Fibroblast of lung (primary cell): ENCODE results near the gene EDDM13. TPM values are rescaled to one million over a fixed set of nuclear protein-coding genes. Genes with fewer than 3 reads are reported as not detected.
A peak's percentile ranks its signal among the peaks of the same experiment; 100 is the strongest.

Source experiments
- DNase-seq, 2 donors: peaks; one replicate each; pipeline versions ENCODE4 v3.0.0 to v3.0.0-alpha.2; 2010; ENCODE audit warnings: low read depth in 2 of 2
- H2AFZ ChIP-seq: 2 replicates; pipeline ENCODE4 v1.5.1; 2012; ENCODE audit warnings: low read length, control low read depth, inconsistent platforms
- H3K27ac ChIP-seq: 2 replicates; pipeline ENCODE4 v1.5.1; 2011; ENCODE audit warnings: low read length, control low read depth; ENCODE audit not compliant: insufficient read depth
- H3K27me3 ChIP-seq: 2 replicates; pipeline ENCODE4 v1.5.1; 2011; ENCODE audit warnings: mild to moderate bottlenecking, low read length; ENCODE audit not compliant: control insufficient read depth, insufficient read depth
- H3K36me3 ChIP-seq: 2 replicates; pipeline ENCODE4 v1.5.1; 2011; ENCODE audit warnings: low read length; ENCODE audit not compliant: control insufficient read depth, insufficient read depth
- H3K4me1 ChIP-seq: 2 replicates; pipeline ENCODE4 v1.5.1; 2011; ENCODE audit warnings: low read length; ENCODE audit not compliant: control insufficient read depth, insufficient read depth; ENCODE audit errors: extremely low read depth
- H3K4me2 ChIP-seq: 2 replicates; pipeline ENCODE4 v1.5.1; 2011; ENCODE audit warnings: low read length, control low read depth; ENCODE audit not compliant: insufficient read depth; ENCODE audit errors: extremely low read depth
- H3K4me3 ChIP-seq, 4 experiments: fragments of 200-600 bp in 1 of 4; sonication (generic) in 1 of 4; replicated peaks in 1 of 4; 2 replicates each; pipeline ENCODE4 v1.5.1; 2011 to 2016; ENCODE audit warnings: low read length in 4 of 4, low read depth in 3 of 4, mild to moderate bottlenecking in 3 of 4, control low read depth in 2 of 4, inconsistent platforms in 1 of 4, mixed read lengths in 1 of 4; ENCODE audit not compliant: insufficient read depth in 1 of 4; ENCODE audit errors: control extremely low read depth in 1 of 4
- H3K79me2 ChIP-seq: 2 replicates; pipeline ENCODE4 v1.5.1; 2012; ENCODE audit warnings: mild to moderate bottlenecking, low read length, inconsistent platforms; ENCODE audit not compliant: control insufficient read depth, insufficient read depth
- H3K9ac ChIP-seq: 2 replicates; pipeline ENCODE4 v1.5.1; 2011; ENCODE audit warnings: mild to moderate bottlenecking, low read length, control low read depth; ENCODE audit not compliant: insufficient read depth
- H3K9me3 ChIP-seq: 2 replicates; pipeline ENCODE4 v1.5.1; 2012; ENCODE audit warnings: low read depth, low read length; ENCODE audit not compliant: control insufficient read depth, insufficient read depth
- H4K20me1 ChIP-seq: 2 replicates; pipeline ENCODE4 v1.5.1; 2011; ENCODE audit warnings: low read length; ENCODE audit not compliant: control insufficient read depth, insufficient read depth; ENCODE audit errors: extremely low read depth
- CTCF ChIP-seq, 2 donors: IDR thresholded peaks in 1 of 2; conservative IDR thresholded peaks in 1 of 2; 1 replicate in 1 of 2; 2 replicates in 1 of 2; pipeline ENCODE4 v1.5.1; 2011 to 2012; ENCODE audit warnings: low read length in 2 of 2, control low read depth in 1 of 2, inconsistent platforms in 1 of 2, low read depth in 1 of 2, mild to moderate bottlenecking in 1 of 2
- EZH2 ChIP-seq: IDR thresholded peaks from 2 replicates; pipeline ENCODE4 v1.5.1; 2012; ENCODE audit warnings: low read length, control low read depth, mild to moderate bottlenecking; ENCODE audit errors: missing control alignments
- polyA plus RNA-seq, 2 donors: library from polyadenylated mRNA; depleted of rRNA in 1 of 2; stranded (reverse) in 1 of 2; unstranded in 1 of 2; fragments of >200 nt; gene quantifications; 2 replicates each; pipeline ENCODE4 v1.2.1, GENCODE V29; 2011 to 2012; ENCODE audit warnings: missing spikeins in 1 of 2
- total RNA-seq: library from RNA; depleted of rRNA; stranded (reverse); fragments of >200 nt; gene quantifications from 2 replicates; pipeline ENCODE4 v1.2.1, GENCODE V29; 2014

Gene EDDM13
- total and polyA plus RNA-seq, 2 donors (not counting 1 experiment from before 2014, with no cell fraction given): not detected

GRCh38 chr19:56270676-56271075 lies 1.9 kb upstream of the EDDM13 start:
- no peaks in the 10 kb centered on the region for H4K20me1 ChIP-seq
- no peaks in the 10 kb centered on the region for H3K36me3 ChIP-seq
- no peaks in the 10 kb centered on the region for H3K4me1 ChIP-seq
- no peaks in the 10 kb centered on the region for H3K79me2 ChIP-seq
- DNase-seq: no peak
- no peaks in the 10 kb centered on the region for H3K9me3 ChIP-seq
- no peak overlapping the region for H3K27ac ChIP-seq
- H2AFZ ChIP-seq: no peak overlapping the region
- no peak overlapping the region for H3K4me3 ChIP-seq
- H3K4me2 ChIP-seq: no peak overlapping the region
- H3K27me3 ChIP-seq: no peaks in the 10 kb centered on the region
- H3K9ac ChIP-seq: no peak overlapping the region
- TF ChIP-seq CTCF (conservative IDR thresholded peaks at IDR 0.05 in 1 of 2, IDR thresholded peaks at IDR 0.05 in 1 of 2; ENCODE audit: low read depth in 1 of 2, low read length in 2 of 2) (no peak), EZH2 (no peak)

GRCh38 chr19:56271151-56271550 lies 1.4 kb upstream of the EDDM13 start:
- H3K4me2 ChIP-seq: no peak overlapping the region
- TF ChIP-seq CTCF (conservative IDR thresholded peaks at IDR 0.05 in 1 of 2, IDR thresholded peaks at IDR 0.05 in 1 of 2; ENCODE audit: low read depth in 1 of 2, low read length in 2 of 2) (no peak), EZH2 (no peak)
- no peaks in the 10 kb centered on the region for H3K9me3 ChIP-seq
- DNase-seq: no peak
- no peaks in the 10 kb centered on the region for H3K36me3 ChIP-seq
- H3K9ac ChIP-seq: no peak overlapping the region
- H3K4me3 ChIP-seq: no peak overlapping the region
- H3K27me3 ChIP-seq: no peaks in the 10 kb centered on the region
- no peak overlapping the region for H3K27ac ChIP-seq
- H2AFZ ChIP-seq: no peak overlapping the region
- H4K20me1 ChIP-seq: no peaks in the 10 kb centered on the region
- no peaks in the 10 kb centered on the region for H3K79me2 ChIP-seq
- no peaks in the 10 kb centered on the region for H3K4me1 ChIP-seq

- Histone ChIP-seq H3K36me3 (no peaks in the 10 kb centered on the region), H3K9me3 (no peaks in the 10 kb centered on the region), H3K4me1 (no peaks in the 10 kb centered on the region), H3K4me3 (no peak overlapping the region), H2AFZ (no peak overlapping the region), H3K9ac (no peak overlapping the region), H3K27ac (no peak overlapping the region), H3K27me3 (no peaks in the 10 kb centered on the region), H3K79me2 (no peaks in the 10 kb centered on the region), H3K4me2 (no peak overlapping the region), H4K20me1 (no peaks in the 10 kb centered on the region)
- TF ChIP-seq CTCF (conservative IDR thresholded peaks at IDR 0.05 in 1 of 2, IDR thresholded peaks at IDR 0.05 in 1 of 2; ENCODE audit: low read depth in 1 of 2, low read length in 2 of 2) (no peak), EZH2 (no peak)
- DNase-seq: peak in 1 of 2 donors; percentile 48
Observed at GRCh38 chr19:56273563-56274117, 1.1 kb downstream of the EDDM13 start.
